DMS53 treated with DMSO at 0.1 percent for 48 hours (cell line): ENCODE data around the gene ZSCAN20.
A peak's percentile ranks its signal among the peaks of the same experiment; 100 is the strongest.

Experiments
- DNase-seq: peaks from one replicate; lab custom pipeline; 2025; ENCODE audit not compliant: unreplicated experiment; lab: John Stamatoyannopoulos, UW

Gene ZSCAN20

DNA sequence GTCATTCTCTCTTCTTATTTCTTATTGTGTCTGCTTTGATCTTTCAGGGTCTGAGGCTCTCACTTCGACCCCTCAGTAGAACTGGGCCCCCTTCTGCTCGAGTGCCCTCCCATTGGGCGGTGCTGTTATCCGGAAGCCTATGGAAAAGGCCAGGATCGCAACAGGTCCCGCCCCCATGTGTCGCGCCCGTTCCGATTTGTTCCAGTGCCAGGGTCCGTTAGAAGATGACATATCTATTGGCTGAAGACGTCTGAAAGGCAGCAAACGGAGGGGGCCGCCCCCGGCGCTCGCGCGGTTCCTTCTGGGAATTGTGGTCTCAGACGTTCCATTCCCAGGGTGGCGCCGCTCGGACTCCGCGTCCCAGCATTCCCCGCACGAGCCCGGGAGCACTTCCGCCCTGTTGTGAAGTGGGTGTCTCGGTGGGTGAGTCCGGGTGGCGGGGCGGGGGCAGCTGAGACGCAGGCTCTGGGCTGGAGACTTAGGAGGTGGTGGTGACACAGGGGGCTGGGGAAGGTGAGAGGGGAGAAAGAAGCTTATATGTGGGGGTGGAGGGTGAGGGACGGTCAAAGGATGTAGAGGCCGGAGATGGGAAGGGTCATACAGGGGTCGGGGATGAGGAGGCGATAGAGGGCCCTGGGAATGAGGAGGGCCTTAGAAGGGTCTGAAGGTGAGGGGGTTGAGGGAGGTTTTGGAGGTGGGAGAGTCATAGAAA is at the start of gene ZSCAN20:
Gene ZSCAN20, plus strand, starts transcription at position 377 of the 712 bp plus-strand sequence. CDS start 6,644 bp downstream, outside the sequence.
- DNase-seq = peak; percentile 98

DNA sequence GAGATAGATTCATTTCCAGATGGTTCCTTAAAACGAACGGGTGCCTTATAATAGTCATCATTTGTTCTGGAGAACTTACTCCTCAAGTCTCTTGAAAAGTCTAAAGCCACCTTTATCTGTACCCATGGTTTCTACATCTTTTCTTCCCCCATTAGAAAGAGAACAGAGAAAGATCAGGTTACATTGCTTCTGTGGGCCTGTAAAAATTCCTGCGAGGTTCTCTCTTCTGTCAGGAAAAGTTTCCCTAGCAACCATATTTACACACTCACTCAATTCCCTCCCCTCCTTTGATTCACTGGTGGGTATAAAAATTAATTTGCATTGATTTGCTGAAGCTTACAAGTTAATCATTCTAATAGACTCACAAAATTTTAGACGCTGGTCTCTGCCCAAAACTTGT is 48.2 kb upstream of the ZSCAN20 start:
- no peak for DNase-seq

- no peak for DNase-seq
Observed at GRCh38 chr1:33424610-33425009, 47.8 kb upstream of the ZSCAN20 start.

- no peak for DNase-seq
Observed at GRCh38 chr1:33425900-33426299, 46.5 kb upstream of the ZSCAN20 start.

DNA sequence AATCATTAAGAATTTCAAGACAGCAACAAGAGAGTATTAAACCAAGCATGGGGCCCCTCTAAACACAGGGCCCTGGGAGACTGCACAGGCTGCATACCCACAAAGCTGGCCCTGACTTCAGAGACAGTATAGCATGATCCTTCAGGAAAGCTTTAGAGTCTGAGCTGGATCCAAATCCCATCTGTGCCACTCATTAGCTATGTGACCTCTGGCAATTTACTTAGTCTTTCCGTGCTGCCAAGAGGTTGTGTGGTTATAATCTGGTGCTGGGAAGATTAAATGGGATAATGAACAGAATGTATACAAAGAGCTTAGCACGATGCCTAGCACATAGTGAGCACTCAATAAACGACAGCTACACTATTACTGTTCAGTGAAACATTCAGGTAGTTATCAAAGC is 45.5 kb upstream of the ZSCAN20 start:
- DNase-seq = no peak

- no peak for DNase-seq
Observed at GRCh38 chr1:33428661-33429060, 43.8 kb upstream of the ZSCAN20 start.

GRCh38 chr1:33429332-33429731 is 43.1 kb upstream of the ZSCAN20 start:
- DNase-seq = no peak

GRCh38 chr1:33429856-33430691 is 42.4 kb upstream of the ZSCAN20 start:
- DNase-seq = no peak

GRCh38 chr1:33430692-33431593 is 41.5 kb upstream of the ZSCAN20 start, which contains the start of gene PHC2:
Gene PHC2 (minus strand): TSS chr1:33431095. CDS start chr1:33375539, 55,556 bp downstream.
- peak; percentile 96 for DNase-seq

DNA sequence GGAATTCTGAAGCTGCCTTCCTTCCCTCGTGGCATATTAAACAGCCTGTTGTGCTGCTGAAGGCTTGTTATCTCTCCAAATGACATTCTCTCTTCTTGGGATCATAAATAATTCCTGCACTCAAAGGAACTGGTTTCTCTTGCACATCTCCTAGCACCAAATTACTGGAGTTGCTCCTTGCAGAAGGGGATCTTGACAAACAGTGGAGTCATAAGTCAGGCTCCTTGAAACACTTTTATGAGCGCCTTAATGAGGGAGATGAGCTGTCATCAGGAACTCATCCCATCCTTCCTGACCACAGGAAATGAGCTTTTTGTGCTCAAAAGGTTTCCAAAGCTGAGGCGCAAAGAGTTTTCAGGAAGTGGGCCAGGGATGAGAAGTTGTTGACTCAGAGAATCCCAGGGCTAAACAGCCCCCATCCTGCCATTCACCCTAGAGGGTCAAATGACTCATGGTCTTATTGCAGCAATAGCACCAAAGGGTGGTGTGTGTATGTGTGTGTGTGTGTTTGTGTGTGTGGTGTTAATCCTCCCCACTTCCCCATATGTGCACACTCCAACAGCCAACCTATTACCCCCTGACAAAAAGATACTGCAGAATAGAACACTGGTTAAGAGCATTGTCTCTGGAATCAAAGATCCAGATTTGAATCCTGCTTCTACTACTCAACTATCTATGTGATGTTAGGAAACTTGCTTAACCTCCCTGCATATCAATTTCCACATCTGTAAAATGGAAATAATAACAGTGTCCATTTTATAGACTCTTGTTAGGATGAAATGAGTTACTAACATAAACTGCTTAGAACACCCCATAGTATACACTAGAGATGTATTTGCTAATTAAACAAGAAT is 38.7 kb upstream of the ZSCAN20 start:
- DNase-seq = peak; percentile 37

GRCh38 chr1:33434363-33434750 is 38.1 kb upstream of the ZSCAN20 start:
- DNase-seq = no peak

DNA sequence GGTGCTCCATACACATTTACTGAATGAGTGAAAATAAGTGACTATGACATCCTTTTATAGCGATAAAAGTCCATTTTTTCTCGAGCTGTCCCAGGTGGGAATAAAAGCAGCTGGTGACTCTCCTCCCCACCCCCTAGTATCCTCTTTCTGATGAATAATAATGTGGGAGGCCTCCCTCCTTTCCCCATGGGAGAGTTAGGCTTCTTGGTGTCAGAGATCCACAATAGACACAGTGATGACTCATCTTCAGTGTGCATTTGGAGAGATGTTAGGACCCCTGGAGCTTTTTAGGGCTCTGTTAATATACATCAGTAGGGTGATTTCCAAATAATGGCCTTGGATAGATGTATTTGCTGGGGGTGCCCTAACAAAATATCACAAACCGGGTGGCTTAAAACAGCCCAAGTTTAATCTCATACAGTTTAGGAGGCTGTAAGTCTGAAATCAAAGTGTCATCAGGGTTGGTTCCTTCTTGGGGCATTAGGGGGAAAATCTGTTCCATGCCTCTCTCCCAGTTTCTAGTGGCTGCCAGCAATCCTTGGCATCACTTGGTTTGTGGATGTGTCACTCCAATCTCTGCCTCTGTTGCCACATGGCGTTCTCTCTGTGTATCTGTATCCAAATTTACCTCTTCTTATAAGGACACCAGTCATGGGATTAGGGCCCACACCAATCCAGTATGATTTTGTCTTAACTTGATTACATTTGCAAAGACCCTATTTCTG is 37.2 kb upstream of the ZSCAN20 start:
- no peak for DNase-seq

DNA sequence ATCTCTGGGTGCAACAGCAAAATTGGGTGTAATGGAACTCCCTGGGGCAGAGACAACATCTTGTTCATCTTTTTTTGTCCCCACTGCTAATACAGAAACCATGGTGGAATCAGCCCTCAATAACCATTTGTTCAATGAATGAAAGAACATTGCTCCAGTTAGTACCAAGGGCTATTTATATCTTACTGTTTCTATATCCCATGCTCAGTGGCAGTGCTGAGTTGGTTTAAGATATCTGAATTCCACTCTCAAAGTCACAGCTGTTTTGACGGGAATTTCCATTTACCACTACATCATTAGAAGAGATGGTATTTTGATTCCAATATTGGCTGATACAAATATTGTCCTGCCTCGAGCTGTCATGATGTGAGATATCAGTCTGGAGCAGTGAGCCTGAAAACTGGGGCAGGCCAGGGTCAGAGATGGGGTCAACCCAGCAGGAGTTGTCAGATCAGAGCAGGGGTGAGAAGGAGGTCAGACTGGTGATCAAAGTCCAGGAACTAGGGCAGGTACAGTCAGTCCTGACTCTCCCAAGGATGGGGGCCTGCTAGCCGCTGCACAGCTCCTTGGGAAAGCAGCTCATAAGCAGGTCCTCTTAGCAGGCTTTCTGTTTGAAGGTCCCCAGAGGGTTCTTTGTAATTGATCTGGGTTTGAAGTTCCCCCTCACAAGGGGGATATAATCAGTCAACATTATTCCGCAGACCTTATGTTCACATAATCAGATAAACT is 35.7 kb upstream of the ZSCAN20 start:
- DNase-seq = no peak

- no peak for DNase-seq
Observed at GRCh38 chr1:33438364-33439160, 33.9 kb upstream of the ZSCAN20 start.

DNA sequence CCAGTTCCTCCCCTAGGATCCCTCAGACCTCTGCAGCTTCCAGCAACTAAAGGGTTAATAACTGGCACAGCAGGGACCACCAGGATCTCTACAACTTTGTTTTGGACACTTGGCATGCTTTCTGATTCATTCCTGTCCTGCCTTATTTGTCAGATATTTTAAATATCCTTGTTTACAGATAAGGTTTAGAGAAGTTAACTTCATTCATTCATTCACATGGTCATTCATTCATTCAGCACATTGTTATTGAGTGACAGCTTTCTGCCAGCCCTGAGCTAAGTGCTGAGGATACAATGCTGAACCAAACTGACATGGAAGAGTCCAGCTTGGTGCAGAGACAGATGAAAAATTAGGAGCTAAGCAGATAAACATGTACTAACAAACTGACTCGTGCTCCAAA is 32.8 kb upstream of the ZSCAN20 start:
- no peak for DNase-seq

GRCh38 chr1:33441088-33441745 is 31.2 kb upstream of the ZSCAN20 start:
- DNase-seq = no peak

DNA sequence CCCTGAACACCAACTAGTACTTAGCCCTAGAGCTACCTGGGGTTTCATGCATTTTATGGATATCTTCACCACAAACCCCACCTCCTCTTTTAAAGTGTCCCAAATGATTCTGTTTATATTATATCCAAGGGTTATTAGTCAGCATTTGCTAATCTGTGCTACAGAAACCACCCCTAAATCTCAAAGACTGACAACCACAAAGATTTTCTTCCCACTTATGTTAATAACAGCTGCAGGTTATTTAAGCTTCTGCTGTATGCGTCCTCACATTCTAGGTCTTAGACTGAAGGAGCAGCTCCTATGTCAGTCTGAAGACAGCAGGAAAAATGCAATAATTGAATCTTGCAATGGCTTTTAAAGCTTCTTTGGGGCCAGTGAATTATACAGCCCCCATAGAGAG is 30.3 kb upstream of the ZSCAN20 start:
- DNase-seq = no peak
